Stimulated activated naive CD4-positive, alpha-beta T cell treated with Interleukin-2 at 50 U/mL for 16 hours (primary cell): ENCODE data around the gene NT5C2.

Source experiments
- DNase-seq: peaks from one replicate; lab custom pipeline; 2025; lab: John Stamatoyannopoulos, UW

NT5C2 gene

DNA sequence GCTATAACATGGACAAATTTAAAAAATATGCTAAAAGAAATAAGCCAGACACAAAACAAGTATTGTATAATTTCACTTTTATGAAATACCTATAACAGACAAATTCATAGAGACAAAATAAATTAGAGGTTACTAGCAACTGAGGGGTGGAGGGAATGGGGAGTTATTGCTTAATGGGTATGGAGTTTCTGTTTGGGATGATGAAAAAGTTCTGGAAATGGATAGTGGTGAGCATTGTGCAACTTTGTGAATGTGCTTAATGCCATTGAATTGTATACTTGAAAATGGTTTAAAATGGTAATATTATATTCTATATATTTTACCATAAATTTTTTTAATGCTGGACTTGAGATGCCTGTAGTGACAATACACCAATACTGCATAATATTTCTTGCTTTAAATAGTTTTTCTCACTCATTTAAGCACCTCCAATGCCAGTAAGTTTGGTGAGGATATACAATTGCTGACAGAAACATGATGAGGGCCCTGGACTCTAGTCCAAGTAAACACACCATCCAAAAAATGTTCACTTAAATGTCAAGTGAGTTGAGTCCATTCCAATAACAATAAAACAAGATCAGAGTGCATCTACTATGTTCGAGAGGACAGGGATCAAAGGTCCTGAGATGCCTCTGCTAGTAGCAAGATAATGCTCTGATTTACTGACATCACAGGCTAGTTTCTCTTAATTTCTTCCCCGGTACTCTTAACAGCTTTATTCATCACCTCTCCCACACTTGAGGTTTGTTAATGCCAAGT is 71.9 kb downstream of the NT5C2 start:
- DNase-seq = no peak

DNA sequence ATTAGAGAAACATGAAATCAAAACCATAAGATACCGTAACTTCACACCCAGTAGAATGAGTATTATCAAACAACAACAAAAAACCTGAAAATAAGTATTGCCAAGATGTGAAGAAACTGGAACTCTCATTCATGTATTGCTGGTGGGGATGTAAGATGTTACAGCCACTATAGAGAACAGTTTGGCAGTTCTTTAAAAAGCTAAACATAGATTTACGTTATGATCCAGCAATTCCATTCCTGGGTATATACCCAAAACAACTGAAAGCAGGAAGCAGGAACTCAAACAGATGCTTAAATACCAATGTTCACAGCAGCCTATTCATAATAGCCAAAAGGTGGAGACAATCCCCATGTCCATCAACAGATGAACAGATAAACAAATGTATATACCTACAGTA is 72.5 kb downstream of the NT5C2 start:
- no peak for DNase-seq

DNA sequence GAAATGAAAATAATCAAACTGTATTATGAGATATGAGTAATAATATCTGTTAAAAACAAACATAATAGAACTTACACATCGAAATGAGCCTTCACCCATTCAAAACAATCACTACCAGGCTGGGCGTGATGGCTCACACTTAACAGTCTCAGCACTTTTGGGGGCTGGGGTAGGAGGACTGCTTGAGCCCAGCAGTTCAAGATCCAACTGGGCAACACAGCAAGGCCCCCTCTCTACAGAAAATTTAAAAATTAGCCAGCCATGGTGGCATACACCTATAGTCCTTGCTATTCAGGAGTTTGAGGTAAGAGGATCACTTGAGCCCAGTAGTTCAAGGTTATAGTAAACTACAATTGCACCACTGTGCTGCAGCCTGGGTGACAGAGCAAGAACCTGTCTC is 75.8 kb downstream of the NT5C2 start:
- no peak for DNase-seq

DNA sequence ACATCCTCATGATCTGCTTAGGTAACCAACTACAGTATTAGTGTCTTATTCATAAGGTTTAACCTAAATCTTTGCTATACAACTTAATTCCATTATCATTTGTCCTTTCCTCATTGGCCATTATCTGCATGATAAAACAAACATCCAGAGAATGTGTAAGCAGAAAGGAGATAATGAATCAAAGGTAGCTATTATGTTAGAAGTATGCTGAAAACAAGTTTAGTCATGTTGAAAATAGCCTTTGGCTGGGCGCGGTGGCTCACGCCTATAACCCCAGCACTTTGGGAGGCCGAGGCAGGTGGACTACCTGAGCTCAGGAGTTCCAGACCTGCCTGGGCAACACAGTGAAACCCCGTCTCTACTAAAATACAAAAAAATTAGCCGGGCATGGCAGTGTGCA is 78.2 kb downstream of the NT5C2 start:
- DNase-seq = no peak

DNA sequence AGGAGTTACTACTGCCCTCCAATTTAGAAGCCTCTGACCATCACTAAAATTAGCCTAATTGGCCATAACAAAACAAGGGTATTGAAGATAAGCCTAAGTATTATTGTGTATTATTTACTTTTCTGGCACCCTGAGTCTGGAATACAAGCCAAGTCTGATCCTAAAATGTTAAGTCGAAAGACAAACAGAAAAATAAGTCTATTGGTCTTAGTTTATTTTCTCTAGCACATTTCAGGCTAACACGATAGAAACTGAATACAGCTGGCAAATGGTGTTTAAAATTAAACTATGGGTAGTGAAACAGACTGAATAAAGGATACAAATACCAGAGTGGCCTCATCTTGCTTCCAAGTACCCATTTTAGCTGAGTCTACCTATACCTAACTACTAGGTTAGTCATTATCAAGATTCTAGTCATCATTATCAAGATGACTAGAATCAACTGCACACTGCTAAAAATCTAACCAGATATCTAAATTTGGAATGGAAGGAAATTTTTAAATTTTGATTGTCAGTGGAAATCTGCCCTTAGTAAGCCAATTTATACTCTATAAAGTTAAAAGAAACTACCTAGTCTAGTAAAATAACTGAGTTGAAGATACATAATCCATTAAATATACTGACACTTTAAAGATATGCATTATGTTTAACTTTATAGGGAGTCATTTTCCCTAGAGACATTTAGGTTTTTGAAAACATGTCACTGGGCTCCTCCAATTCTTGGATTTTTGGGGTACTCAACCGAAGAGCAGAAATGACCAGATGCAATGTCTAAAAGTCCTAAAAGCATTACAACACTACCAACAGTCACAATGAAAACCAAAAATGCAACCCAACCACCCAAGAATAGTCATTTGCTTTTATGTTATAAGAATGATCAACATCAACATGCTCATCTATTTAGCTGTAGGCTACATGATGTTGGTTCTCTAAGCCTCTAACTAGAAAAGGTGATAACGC is 80.9 kb downstream of the NT5C2 start:
- DNase-seq = no peak

DNA sequence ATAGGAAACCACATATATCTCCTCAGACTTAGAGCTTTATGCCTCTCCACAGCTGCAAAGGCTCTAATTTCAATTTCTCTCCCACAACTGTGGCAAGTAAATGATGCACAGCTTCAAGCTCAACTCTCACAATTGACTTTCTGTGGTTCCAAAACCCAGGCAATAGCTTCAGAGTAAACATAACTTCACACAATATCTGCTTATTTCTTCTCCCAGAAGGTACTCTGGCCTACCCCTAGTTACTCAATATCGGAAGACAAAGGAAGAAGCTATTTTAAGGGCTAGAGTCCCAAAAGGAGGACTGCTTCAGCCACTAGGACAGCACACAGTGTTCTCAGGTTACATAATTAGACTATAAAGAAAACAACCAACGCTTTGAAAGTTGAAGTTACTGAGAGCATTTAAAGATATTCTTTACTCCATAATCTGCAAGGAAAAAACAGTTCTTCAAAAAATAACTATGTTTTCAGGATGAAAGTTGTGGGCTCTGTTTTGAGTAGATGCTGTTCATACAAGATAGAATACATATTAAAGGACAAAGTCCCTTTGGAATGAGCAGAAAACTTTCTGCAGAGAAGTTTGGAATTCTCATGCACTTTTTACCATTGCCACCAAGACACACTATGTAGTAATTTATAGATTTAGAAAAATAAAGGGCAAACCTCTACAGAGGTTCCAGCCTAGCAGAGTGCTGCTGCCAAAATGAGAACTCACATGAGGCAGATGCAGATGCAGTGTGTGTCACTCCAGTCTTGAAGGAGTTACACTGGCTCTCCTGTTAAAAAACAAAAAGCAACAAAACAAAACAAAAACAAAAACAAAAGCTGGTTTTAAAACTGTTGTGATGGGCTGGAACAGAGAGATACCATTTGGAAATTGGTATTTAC is 81.8 kb downstream of the NT5C2 start:
- DNase-seq = no peak

DNA sequence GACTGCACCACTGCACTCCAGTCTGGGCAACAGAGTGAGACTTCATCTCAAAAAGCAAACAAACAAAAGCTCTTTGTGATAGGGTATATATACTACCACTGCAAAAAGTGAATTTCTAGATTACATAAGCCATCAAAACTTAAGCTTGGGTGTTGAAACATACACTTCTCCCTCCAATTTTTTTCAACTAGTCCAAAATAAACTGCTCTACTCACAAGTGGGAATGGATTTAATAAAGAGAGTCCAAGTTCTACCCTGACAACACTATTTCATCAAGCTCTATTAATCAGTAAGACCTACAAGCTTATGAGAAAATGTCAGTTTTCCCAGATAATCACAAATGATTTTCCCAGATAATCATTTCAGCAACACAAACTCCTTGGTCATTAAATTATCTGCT is 82.7 kb downstream of the NT5C2 start:
- DNase-seq = no peak

DNA sequence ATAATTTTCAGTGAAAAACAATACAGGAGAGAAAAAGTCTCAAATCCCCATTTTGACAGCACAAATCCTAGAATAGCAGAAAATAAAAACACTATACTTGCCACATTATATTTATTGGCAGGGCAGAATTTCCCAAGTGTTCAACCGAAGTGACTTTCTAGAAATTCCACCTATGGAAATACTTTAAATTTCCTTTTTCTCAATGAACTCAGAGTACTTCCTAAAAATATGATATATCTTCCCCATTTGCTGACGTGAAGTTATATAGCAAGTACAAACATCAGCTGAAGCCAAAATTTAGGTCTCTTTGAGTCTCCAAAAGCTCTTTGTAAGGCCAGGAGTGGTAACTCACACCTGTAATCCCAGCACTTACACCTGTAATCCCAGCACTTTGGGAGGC is 83.3 kb downstream of the NT5C2 start:
- DNase-seq = no peak

DNA sequence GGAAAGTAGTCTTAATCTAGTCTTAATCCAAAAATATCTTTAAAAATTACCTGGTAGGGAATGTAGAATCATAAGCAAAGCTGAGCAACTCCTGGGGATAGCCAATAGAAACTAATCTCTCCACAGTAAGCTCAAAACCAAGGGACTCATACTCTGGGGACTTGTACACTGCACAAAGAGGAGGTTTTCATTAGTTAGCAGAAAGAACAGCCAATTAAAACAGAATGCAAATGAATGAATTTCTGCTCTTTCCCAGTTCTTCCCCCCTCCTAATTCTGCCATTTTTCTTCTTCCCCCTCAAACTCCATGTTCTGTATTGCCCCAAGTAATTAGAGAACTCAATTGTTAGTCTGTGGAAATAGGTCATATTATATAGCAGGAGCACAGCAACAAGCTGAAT is 86.5 kb downstream of the NT5C2 start:
- no peak for DNase-seq

DNA sequence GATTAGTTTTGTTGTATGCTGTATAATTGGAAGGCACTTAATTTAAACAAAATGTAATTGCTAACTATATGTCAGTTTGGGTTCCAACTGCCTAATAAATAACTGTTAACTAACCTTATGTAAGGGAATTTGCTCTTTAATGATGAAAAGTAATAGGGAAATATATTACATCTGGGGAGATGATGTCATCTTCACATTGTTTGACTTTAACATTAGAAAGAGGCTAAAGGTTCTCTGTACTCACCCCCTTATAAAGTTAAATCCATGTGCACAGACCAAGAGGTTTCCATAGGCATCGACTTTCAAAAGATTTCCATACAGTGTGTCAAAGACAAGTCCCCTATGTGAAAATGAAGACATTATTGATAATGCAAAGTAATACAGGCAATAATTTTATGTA is 87.6 kb downstream of the NT5C2 start:
- no peak for DNase-seq

DNA sequence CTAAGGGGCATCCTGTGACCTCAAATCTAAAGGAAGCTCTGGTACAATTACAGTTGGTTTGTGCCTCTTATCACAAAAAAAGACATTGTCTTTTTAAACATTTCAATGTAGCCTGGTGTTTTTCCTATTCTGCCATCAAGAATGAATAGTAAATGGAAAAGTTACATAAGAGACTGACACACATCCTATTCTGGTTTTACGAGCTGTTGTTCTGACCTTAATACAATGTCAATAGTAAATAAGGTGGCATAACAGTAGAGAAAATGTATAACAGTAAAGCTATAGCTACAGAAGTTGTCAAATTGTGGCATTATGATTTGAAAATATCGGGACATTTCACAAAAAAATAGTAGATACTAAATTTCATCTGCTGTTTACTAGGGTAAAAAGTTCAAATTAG is 88.4 kb downstream of the NT5C2 start:
- DNase-seq = no peak

DNA sequence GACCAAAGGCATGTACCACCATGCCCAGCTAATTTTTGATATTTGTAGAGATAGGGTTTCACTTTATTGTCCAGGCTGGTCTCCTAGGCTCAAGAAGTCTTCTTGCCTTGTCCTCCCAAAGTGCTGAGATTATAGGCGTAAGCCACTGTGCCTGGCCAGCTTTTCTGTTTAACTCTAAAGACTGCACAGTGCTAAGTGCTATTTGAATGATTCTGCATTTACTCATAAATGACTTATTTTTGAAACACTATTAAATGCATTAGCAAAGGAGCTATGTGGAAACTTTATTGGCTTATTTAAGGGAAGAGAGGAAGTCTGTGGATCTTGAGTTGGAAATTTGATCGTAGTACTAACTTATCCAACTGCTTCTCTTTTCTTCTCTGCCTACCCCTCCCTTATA is 89.1 kb downstream of the NT5C2 start:
- no peak for DNase-seq

DNA sequence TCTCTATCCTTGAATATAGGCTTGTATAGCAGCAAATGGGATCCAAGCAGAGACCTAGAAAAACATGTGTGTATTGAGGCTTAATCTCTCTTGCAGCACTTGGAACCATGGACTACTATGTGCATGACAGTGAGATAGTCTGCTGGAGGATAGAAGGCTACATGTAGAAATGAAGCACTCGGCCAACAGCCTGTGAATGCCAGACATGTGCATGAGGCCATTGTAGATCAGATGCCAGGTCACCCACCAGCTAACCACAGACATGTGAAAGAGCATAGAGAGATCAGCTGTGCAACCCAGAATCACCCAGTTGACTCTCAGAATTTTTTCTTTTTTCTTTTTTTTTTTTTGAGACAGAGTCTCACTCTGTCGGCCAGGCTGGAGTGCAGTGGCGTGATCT is 90.9 kb downstream of the NT5C2 start:
- DNase-seq = no peak

DNA sequence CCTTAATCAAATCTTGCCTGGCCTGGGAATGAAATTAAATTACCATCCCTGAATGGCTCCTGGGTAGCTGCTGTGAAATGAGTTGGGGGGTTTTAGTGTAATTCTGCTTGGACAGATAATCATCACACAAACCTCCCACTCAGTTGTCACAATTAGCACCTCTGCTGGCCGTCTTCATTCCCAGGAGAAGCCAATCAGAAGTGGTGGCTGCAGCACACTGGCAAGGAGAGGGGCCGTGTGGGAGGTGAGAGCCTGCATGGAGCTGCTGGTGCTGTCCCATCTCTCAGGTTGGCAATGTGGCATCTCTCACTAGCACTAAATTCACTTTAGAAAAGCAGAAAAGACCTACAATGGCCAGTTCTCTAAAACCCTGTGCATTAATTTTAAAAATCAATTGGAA is 92.5 kb downstream of the NT5C2 start:
- DNase-seq = no peak

DNA sequence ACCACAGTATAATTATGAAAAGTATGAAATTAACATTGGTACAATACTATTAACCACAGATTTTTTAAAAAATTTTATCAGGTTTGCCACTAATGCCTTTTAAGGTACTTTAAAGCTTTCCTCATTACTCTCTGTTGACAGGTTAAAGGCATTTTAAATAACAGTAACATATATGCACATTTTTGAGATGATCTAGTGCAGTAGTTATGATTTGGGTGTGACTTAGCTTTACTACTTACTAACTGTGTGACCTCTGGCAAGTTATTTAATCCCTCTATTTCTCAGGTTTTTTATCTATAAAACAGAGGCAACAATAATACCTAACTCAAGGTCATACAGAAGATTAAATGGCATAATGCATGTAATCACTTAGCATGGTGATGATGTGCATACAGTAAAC is 94.8 kb downstream of the NT5C2 start:
- no peak for DNase-seq

DNA sequence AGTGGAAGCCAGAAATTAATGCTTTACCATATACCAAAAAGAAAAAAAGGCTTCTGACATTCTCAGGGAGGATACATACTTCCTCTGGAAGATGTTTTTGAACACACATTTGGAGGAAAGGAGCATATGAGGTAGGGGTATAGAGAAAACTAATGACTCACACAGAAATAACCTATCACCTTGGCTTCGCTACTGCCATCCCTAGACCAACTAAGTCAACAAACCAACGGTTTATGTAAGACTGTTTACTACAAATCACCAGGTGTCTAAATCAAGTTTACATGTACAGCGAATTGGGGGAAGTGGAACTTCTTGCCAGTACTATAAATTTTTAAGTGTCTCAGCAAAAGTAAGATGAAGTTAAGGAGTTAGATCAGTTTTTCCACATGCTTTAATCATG is 96.9 kb downstream of the NT5C2 start:
- no peak for DNase-seq

DNA sequence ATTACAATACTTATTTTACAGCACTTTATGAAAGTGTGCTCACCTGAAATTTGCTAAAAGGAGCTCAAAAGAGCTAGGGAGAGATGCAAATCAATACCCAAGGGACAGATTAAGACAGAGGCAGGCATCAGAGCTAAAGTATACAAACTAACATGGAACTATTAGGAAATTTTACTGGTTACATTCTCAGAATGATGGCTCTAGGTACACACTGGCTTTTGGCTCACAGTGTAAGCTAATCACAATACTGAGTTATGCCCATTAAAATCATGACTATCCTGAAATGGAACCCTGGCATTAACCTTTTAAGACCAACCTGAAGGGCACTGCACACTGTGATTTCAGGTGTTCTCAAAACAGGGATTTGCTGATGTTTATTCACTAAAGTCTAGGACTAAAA is 98.1 kb downstream of the NT5C2 start:
- DNase-seq = no peak

DNA sequence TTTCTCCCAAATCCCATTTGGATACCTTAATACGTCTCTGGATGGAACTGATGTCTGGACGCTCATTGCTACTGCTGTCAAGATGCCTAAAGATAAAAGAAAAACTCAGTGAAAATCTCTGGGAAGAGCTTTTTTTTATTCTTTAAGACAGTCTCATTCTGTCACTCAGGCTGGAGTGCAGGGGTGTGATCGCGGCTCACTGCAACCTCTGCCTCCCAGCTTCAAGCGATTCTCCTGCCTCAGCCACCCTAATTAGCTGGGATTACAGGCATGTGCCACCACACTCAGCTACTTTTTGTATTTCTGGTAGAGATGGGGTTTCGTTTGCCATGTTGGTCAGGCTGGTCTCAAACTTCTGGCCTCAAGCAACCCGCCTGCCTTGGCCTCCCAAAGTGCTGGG is 102.2 kb downstream of the NT5C2 start:
- no peak for DNase-seq

DNA sequence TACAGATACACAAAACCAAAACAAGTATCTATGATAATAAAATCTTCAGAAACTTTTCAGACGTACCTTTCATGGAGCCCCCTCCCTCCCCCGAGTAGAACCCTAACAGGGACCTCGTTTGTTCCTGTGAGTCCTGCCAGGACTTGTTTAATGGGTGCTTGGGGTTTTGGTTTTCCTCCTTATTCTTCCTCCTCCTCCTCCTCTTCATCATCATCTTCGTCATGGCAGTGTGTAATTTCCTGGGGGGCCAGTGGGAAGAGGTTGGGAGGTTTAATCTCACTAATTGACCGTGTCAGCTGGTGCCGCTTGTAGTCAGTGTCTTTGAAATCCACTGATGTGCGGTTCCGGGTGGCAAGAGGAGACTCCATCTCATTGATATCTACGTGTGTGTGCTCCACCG is 103.6 kb downstream of the NT5C2 start:
- DNase-seq = no peak

DNA sequence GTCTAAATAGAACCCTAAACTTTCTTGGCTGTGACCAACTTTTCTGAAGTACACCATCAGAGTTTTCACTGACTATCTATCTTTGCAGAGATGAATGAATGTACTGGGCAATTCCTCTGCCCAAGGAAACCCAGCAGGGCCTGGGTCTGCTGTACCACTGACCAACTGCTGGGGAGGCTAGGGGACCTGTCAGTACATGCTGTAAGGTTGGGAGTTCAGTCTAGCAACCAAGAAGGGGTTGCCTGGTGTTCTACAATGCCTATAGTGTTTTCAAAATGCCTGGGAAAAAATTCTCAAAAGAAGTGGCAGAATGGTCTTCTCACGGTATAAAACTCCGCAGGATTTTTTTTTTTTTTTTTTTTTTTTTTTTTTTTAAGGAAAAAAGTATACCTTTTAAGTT is 106.3 kb downstream of the NT5C2 start:
- no peak for DNase-seq

DNA sequence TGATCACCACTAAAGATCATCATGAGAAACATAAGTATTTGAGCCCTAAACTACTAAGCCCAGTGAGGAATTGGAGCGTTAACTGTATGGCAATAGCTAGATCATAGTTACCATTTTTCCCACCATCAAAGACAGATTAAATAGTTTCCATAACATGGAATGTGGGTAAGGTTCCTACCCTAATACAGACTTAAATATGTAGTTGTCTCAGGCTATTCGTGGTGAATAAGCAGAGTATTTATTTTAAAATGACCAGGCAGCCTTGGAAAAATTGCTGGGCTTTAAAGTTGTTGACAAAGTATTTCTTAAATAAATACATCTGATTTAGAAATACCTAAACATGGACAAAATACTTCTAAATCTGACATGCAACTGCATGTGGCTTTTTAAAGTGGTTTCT is 106.8 kb downstream of the NT5C2 start:
- DNase-seq = no peak

DNA sequence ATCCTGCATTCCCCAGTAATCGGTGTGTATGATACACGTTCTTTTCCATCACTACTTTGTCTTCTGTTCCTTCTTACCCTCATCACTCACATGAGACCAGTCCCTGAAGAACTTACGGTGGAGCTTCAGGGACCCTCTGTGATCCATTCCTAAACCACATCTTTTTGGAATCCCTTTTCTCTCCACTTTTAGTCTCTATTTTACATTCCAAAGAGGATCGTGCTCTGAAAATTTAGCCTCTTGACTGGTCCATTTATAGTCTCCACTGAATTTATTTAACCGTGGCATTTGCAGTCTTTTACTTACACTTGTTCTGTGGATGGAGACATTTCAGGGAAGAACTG is 109.1 kb downstream of the NT5C2 start:
- no peak for DNase-seq
